ENCODE measurements around the gene ACAN.

GRCh38 chr15:88842156-88842555 is 38.9 kb downstream of the ACAN start:
- TF ChIP-seq EP300 (IDR thresholded peaks at IDR 0.05) (no peak), CTCF (IDR thresholded peaks at IDR 0.05) (no peak), POLR2AphosphoS5 (IDR thresholded peaks at IDR 0.05) (no peak), POLR2A (IDR thresholded peaks at IDR 0.05) (no peak)

Measured in suprapubic skin (tissue), 4 donors.